Measurements from ENCODE around the gene APBB2.

APBB2 gene

GRCh38 chr4:40789031-40789430, 425.3 kb downstream of the APBB2 start:
- no peak for DNase-seq

- DNase-seq = no peak
Observed at GRCh38 chr4:40788331-40788730, 426.0 kb downstream of the APBB2 start.

GRCh38 chr4:40785727-40786126, 428.6 kb downstream of the APBB2 start:
- DNase-seq = no peak

- DNase-seq = no peak
Observed at GRCh38 chr4:40782876-40783275, 431.5 kb downstream of the APBB2 start.

- no peak for DNase-seq
Observed at GRCh38 chr4:40778090-40778489, 436.3 kb downstream of the APBB2 start.

GRCh38 chr4:40769266-40769665, 445.1 kb downstream of the APBB2 start:
- no peak for DNase-seq

- DNase-seq = peak; percentile 48
Observed at GRCh38 chr4:40763228-40763716, 451.1 kb downstream of the APBB2 start.

All from EL (cell line).